ENCODE results near the gene ELP4. TPM values are rescaled to one million over a fixed set of nuclear protein-coding genes. Genes with fewer than 3 reads are reported as not detected.

The ELP4 gene
- total RNA-seq, 1 experiment from 2014 or later: 21.4 TPM

GRCh38 chr11:31484497-31484896 is 25.1 kb upstream of the ELP4 start:
- no TSS peak for BruUV-seq (replicated peaks)
- ATAC-seq (no peak), DNase-seq (ENCODE audit: low read depth, low spot score) (no peak)
- H3K9me3 ChIP-seq (ENCODE audit: control insufficient read depth in 1 of 2, insufficient read depth in 1 of 2, low read depth in 1 of 2, low read length in 2 of 2): no peaks in the 10 kb centered on the region
- ChIA-PET RAD21 (ENCODE audit: low non-redundant PET in 1 of 2, low total read pairs in 2 of 2, uncharacterized antibody in 2 of 2, unreplicated experiment in 2 of 2) (no interaction called here), POLR2A (no interaction called here), CTCF (interaction anchor here (1.3 kb wide), 1 partner anchor 474 kb away, joined by 3 read pairs; no protein-coding TSS in a partner anchor)
- H3K36me3 ChIP-seq (ENCODE audit: control insufficient read depth in 1 of 2, insufficient read depth in 2 of 2, low read length in 2 of 2): no peaks in the 10 kb centered on the region
- H3K27me3 ChIP-seq (ENCODE audit: insufficient read depth, low read length): no peaks in the 10 kb centered on the region
- no peak overlapping the region for H3K9ac ChIP-seq (ENCODE audit: low read length)
- H3K79me2 ChIP-seq (ENCODE audit: insufficient read depth, low read length): peaks cover 84% of the 10 kb centered on the region
- no peaks in the 10 kb centered on the region for H3K4me1 ChIP-seq (ENCODE audit: control insufficient read depth in 1 of 2, insufficient read depth in 2 of 2, low read length in 2 of 2)
- intact Hi-C loops (cut with micrococcal nuclease): loop anchor here (10.0 kb wide), 1 partner anchor 240 kb away; no protein-coding TSS in a partner anchor
- no peak overlapping the region for H3K27ac ChIP-seq (ENCODE audit: low read depth, low read length)
- H3K9me2 ChIP-seq (ENCODE audit: insufficient read depth): no peaks in the 10 kb centered on the region
- no peak overlapping the region for H3K4me3 ChIP-seq (replicated peaks in 1 of 2; ENCODE audit: low read depth in 1 of 2, low read length in 2 of 2)
- TF ChIP-seq POLR2A (IDR thresholded peaks at IDR 0.05; ENCODE audit: borderline replicate concordance, extremely low read depth, insufficient read depth, insufficient read length) (no peak), ZFX (IDR thresholded peaks at IDR 0.05) (no peak), RAD21 (IDR thresholded peaks at IDR 0.05; ENCODE audit: low read depth) (no peak), SIN3A (IDR thresholded peaks at IDR 0.05; ENCODE audit: low read depth) (no peak), ZBTB33 (IDR thresholded peaks at IDR 0.05; ENCODE audit: extremely low read depth, insufficient replicate concordance, low read length) (no peak), EGR1 (IDR thresholded peaks at IDR 0.05; ENCODE audit: low read depth) (no peak), EZH2phosphoT487 (IDR thresholded peaks at IDR 0.05; ENCODE audit: borderline replicate concordance) (no peak), ELF1 (IDR thresholded peaks at IDR 0.05; ENCODE audit: borderline replicate concordance, low read depth) (no peak), TCF7L2 (IDR thresholded peaks at IDR 0.05; ENCODE audit: borderline replicate concordance, extremely low read depth, insufficient read depth, insufficient read length) (no peak), JUND (IDR thresholded peaks at IDR 0.05) (no peak), SP1 (IDR thresholded peaks at IDR 0.05; ENCODE audit: low read depth) (no peak)
- TF ChIP-seq, protein P1, sequence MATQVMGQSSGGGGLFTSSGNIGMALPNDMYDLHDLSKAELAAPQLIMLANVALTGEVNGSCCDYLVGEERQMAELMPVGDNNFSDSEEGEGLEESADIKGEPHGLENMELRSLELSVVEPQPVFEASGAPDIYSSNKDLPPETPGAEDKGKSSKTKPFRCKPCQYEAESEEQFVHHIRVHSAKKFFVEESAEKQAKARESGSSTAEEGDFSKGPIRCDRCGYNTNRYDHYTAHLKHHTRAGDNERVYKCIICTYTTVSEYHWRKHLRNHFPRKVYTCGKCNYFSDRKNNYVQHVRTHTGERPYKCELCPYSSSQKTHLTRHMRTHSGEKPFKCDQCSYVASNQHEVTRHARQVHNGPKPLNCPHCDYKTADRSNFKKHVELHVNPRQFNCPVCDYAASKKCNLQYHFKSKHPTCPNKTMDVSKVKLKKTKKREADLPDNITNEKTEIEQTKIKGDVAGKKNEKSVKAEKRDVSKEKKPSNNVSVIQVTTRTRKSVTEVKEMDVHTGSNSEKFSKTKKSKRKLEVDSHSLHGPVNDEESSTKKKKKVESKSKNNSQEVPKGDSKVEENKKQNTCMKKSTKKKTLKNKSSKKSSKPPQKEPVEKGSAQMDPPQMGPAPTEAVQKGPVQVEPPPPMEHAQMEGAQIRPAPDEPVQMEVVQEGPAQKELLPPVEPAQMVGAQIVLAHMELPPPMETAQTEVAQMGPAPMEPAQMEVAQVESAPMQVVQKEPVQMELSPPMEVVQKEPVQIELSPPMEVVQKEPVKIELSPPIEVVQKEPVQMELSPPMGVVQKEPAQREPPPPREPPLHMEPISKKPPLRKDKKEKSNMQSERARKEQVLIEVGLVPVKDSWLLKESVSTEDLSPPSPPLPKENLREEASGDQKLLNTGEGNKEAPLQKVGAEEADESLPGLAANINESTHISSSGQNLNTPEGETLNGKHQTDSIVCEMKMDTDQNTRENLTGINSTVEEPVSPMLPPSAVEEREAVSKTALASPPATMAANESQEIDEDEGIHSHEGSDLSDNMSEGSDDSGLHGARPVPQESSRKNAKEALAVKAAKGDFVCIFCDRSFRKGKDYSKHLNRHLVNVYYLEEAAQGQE (IDR thresholded peaks at IDR 0.05; ENCODE audit: low read depth): no peak
- peaks cover 29% of the 10 kb centered on the region; the same call in 1 of the 2 replicates for H4K20me1 ChIP-seq (ENCODE audit: insufficient read depth)
- no peak overlapping the region for H2AFZ ChIP-seq (ENCODE audit: low read depth, low read length, poor library complexity, severe bottlenecking)
- no peak overlapping the region for H3K4me2 ChIP-seq (ENCODE audit: low read length)

All from HCT116 (cell line).